Measurements from ENCODE around the gene CDK5RAP3. TPM values are rescaled to one million over a fixed set of nuclear protein-coding genes. Genes with fewer than 3 reads are reported as not detected.

Gene CDK5RAP3
- total and polyA plus RNA-seq, 2 of the 13 experiments (the other 11 are each of a cell fraction or from before 2014, with no cell fraction given) = 128 to 154 TPM

DNA sequence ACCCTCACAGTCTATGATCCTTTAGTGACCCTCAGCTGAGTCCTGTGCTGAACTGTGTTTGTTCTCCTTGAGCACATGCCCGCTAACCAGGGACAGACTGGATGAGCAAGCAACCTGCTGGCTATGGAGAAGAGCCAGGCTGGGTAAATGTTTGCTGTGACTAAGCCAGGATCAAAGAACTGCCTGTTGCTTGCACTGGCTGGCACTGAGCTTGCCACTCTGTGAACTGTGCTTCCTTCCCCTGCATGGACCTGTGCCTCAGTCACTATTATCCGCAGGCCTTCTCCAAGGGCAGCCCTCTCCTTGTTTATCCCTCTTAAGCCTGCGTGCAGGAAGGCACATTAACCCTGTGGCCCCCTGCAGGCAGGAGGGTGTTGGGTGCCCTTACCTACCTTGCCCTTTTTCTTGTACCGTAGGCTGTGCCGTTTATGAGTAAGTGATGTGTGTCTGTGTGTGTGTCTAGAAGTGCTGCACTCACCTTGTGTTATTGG is 22.2 kb upstream of the CDK5RAP3 start (continued):
- TF ChIP-seq, protein P1, sequence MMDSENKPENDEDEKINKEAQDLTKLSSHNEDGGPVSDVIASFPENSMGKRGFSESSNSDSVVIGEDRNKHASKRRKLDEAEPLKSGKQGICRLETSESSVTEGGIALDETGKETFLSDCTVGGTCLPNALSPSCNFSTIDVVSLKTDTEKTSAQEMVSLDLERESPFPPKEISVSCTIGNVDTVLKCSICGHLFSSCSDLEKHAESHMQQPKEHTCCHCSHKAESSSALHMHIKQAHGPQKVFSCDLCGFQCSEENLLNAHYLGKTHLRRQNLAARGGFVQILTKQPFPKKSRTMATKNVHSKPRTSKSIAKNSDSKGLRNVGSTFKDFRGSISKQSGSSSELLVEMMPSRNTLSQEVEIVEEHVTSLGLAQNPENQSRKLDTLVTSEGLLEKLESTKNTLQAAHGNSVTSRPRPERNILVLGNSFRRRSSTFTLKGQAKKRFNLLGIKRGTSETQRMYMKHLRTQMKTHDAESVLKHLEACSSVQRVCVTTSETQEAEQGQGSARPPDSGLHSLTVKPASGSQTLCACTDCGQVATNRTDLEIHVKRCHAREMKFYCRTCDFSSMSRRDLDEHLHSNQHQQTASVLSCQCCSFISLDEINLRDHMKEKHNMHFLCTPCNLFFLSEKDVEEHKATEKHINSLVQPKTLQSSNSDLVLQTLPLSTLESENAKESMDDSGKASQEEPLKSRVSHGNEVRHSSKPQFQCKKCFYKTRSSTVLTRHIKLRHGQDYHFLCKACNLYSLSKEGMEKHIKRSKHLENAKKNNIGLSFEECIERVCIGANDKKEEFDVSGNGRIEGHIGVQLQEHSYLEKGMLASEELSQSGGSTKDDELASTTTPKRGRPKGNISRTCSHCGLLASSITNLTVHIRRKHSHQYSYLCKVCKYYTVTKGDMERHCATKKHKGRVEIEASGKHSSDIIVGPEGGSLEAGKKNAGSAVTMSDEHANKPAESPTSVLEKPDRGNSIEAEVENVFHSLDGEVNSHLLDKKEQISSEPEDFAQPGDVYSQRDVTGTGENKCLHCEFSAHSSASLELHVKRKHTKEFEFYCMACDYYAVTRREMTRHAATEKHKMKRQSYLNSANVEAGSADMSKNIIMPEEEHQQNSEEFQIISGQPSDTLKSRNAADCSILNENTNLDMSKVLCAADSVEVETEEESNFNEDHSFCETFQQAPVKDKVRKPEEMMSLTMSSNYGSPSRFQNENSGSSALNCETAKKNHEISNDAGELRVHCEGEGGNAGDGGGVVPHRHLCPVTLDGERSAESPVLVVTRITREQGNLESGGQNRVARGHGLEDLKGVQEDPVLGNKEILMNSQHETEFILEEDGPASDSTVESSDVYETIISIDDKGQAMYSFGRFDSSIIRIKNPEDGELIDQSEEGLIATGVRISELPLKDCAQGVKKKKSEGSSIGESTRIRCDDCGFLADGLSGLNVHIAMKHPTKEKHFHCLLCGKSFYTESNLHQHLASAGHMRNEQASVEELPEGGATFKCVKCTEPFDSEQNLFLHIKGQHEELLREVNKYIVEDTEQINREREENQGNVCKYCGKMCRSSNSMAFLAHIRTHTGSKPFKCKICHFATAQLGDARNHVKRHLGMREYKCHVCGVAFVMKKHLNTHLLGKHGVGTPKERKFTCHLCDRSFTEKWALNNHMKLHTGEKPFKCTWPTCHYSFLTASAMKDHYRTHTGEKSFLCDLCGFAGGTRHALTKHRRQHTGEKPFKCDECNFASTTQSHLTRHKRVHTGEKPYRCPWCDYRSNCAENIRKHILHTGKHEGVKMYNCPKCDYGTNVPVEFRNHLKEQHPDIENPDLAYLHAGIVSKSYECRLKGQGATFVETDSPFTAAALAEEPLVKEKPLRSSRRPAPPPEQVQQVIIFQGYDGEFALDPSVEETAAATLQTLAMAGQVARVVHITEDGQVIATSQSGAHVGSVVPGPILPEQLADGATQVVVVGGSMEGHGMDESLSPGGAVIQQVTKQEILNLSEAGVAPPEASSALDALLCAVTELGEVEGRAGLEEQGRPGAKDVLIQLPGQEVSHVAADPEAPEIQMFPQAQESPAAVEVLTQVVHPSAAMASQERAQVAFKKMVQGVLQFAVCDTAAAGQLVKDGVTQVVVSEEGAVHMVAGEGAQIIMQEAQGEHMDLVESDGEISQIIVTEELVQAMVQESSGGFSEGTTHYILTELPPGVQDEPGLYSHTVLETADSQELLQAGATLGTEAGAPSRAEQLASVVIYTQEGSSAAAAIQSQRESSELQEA (CRISPR knock-in tag; IDR thresholded peaks at IDR 0.05; ENCODE audit: not compliant biosample characterization) = peak; percentile 52
- no peak for TF ChIP-seq CBX2 (IDR thresholded peaks at IDR 0.05; ENCODE audit: low read depth, low read length)
- TF ChIP-seq CBX2 (CRISPR knock-in tag; IDR thresholded peaks at IDR 0.05; ENCODE audit: low read depth) = no peak
- no peak for TF ChIP-seq NKX3-1 (CRISPR knock-in tag; IDR thresholded peaks at IDR 0.05)
- TF ChIP-seq ZNF101 (CRISPR knock-in tag; IDR thresholded peaks at IDR 0.05; ENCODE audit: borderline replicate concordance, low read depth) = no peak
- no peak for TF ChIP-seq ZNF703 (CRISPR knock-in tag; IDR thresholded peaks at IDR 0.05; ENCODE audit: borderline replicate concordance)
- TF ChIP-seq XBP1 (CRISPR knock-in tag; IDR thresholded peaks at IDR 0.05) = no peak
- TF ChIP-seq NFE2L1 (CRISPR knock-in tag; IDR thresholded peaks at IDR 0.05; ENCODE audit: borderline replicate concordance) = no peak; the same call in 1 of the 2 replicates
- TF ChIP-seq TAF1 (CRISPR knock-in tag; IDR thresholded peaks at IDR 0.05) = no peak; the same call in 1 of the 2 replicates
- TF ChIP-seq ZFP36L2 (CRISPR knock-in tag; IDR thresholded peaks at IDR 0.05) = no peak
- no peak for TF ChIP-seq REL (CRISPR knock-in tag; conservative IDR thresholded peaks at IDR 0.05)
- TF ChIP-seq, protein P2, sequence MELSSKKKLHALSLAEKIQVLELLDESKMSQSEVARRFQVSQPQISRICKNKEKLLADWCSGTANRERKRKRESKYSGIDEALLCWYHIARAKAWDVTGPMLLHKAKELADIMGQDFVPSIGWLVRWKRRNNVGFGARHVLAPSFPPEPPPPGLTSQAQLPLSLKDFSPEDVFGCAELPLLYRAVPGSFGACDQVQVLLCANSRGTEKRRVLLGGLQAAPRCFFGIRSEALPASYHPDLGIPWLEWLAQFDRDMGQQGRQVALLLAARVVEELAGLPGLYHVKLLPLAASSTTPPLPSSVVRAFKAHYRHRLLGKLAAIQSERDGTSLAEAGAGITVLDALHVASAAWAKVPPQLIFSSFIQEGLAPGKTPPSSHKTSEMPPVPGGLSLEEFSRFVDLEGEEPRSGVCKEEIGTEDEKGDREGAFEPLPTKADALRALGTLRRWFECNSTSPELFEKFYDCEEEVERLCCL (CRISPR knock-in tag; IDR thresholded peaks at IDR 0.05; ENCODE audit: borderline replicate concordance) = no peak; the same call in 1 of the 2 replicates
- TF ChIP-seq TBL1XR1 (IDR thresholded peaks at IDR 0.05; ENCODE audit: borderline replicate concordance, low read length, partially characterized antibody) = no peak
- TF ChIP-seq, protein P3, sequence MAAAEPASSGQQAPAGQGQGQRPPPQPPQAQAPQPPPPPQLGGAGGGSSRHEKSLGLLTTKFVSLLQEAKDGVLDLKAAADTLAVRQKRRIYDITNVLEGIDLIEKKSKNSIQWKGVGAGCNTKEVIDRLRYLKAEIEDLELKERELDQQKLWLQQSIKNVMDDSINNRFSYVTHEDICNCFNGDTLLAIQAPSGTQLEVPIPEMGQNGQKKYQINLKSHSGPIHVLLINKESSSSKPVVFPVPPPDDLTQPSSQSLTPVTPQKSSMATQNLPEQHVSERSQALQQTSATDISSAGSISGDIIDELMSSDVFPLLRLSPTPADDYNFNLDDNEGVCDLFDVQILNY (CRISPR knock-in tag; conservative IDR thresholded peaks at IDR 0.05) = no peak
- TF ChIP-seq HMG20A (CRISPR knock-in tag; IDR thresholded peaks at IDR 0.05; ENCODE audit: borderline replicate concordance) = peak; percentile 64
- TF ChIP-seq YY1 (IDR thresholded peaks at IDR 0.05; ENCODE audit: insufficient read depth, insufficient replicate concordance, low read depth, low read length) = no peak
- TF ChIP-seq ZNF20 (CRISPR knock-in tag; IDR thresholded peaks at IDR 0.05) = no peak
